NCI-H2081 treated with DMSO at 0.1 percent for 48 hours (cell line): ENCODE measurements around the gene SNX5.
"Not testable (repeated sequence)": the region's sequence is repeated elsewhere in the genome, so short reads cannot be mapped to it uniquely, and the experiment has no call there.

Experiments
- DNase-seq: peaks from one replicate; lab custom pipeline; 2025; lab: John Stamatoyannopoulos, UW

The SNX5 gene

GRCh38 chr20:17960400-17960885, 8.2 kb downstream of the SNX5 start:
- DNase-seq, result not testable (repeated sequence)

- DNase-seq, result no peak
Measured at GRCh38 chr20:17959257-17959627, 9.4 kb downstream of the SNX5 start.

GRCh38 chr20:17958373-17959256, 10.0 kb downstream of the SNX5 start:
- DNase-seq, result no peak

- no peak for DNase-seq
Measured at GRCh38 chr20:17957505-17958363, 10.9 kb downstream of the SNX5 start.

GRCh38 chr20:17956099-17956685, 12.4 kb downstream of the SNX5 start:
- DNase-seq, result no peak

- no peak for DNase-seq
Measured at GRCh38 chr20:17955302-17955701, 13.3 kb downstream of the SNX5 start.

- DNase-seq, result no peak
Measured at GRCh38 chr20:17953935-17954334, 14.7 kb downstream of the SNX5 start.

- DNase-seq, result no peak
Measured at GRCh38 chr20:17952692-17953684, 15.6 kb downstream of the SNX5 start.

- no peak for DNase-seq
Measured at GRCh38 chr20:17951323-17951722, 17.3 kb downstream of the SNX5 start.

- DNase-seq, result no peak
Measured at GRCh38 chr20:17950670-17951069, 17.9 kb downstream of the SNX5 start.

GRCh38 chr20:17949899-17950298, 18.7 kb downstream of the SNX5 start:
- DNase-seq, result no peak

- no peak for DNase-seq
Measured at GRCh38 chr20:17948442-17948841, 20.2 kb downstream of the SNX5 start.

GRCh38 chr20:17947474-17947815, 21.1 kb downstream of the SNX5 start:
- DNase-seq, result no peak

GRCh38 chr20:17946572-17947473, 21.8 kb downstream of the SNX5 start:
- no peak for DNase-seq

GRCh38 chr20:17946040-17946439, 22.6 kb downstream of the SNX5 start:
- DNase-seq, result no peak

GRCh38 chr20:17944854-17945474, 23.6 kb downstream of the SNX5 start:
- DNase-seq, result no peak

GRCh38 chr20:17943343-17943742, 25.3 kb downstream of the SNX5 start:
- DNase-seq, result no peak

GRCh38 chr20:17941826-17942196, 26.8 kb downstream of the SNX5 start:
- no peak for DNase-seq

GRCh38 chr20:17941087-17941825, 27.3 kb downstream of the SNX5 start:
- no peak for DNase-seq
